Fibroblast of gingiva (primary cell): ENCODE data around the gene ZNHIT2.

Experiments used
- DNase-seq: peaks from one replicate; pipeline ENCODE4 v3.0.0-alpha.2; 2011; ENCODE audit warnings: low read depth

The ZNHIT2 gene

GRCh38 chr11:65103476-65103875, 14.0 kb downstream of the ZNHIT2 start:
- DNase-seq: no peak

- DNase-seq: peak; percentile 33
These were observed 15.1 kb downstream of the ZNHIT2 start for GRCh38 chr11:65102142-65103095.

DNA sequence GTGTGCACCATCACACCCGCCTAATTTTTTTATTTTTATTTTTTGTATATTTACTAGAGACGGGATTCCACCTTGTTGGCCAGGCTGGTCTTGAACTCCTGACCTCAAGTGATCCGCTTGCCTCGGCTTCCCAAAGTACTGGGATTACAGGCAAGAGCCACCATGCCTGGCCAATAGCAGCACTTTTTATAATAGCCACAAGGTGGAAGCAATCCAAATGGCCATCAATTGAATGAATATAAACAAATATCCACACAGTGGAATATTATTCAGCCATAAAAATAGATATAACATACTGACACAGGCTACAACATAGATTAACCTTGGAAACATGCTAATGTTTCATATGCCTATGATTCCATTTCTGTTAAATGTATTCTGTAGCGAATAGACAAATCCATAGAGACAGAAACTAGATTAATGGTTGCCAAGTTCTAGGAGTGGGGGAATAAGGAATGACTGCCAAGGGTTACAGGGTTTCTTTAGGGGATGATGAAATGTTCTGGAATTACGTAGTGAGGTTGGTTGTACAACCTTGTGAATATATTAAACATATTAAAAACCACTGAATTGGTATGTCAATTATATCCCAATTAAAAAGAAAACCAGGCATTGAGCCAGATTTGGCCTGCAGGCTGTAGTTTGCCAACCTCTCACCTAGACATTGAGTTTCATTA, 16.7 kb downstream of the ZNHIT2 start:
- DNase-seq: no peak

DNA sequence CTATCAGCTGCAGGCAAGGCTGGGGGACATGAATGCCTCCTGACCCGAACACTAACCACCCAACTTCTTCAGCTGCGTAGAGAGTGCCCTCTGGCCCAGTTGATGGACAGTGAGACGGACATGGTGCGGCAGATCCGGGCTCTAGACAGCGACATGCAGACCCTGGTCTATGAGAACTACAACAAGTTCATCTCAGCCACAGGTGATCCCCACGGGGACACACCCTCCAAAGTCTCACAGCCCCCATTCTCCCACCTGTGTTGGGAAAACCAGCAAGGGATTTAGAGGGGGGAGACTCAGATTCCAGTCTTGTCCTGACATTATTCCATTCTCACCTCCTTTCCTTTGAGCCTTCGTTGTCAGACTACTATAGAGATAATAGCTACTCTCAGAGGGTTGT, 20.6 kb downstream of the ZNHIT2 start:
- DNase-seq: no peak

- peak; percentile 88 for DNase-seq
These were observed 21.3 kb downstream of the ZNHIT2 start, which contains the start of gene VPS51 for GRCh38 chr11:65095974-65096806. VPS51 (plus strand) TSS chr11:65096214; CDS start chr11:65096251, 37 bp downstream.

DNA sequence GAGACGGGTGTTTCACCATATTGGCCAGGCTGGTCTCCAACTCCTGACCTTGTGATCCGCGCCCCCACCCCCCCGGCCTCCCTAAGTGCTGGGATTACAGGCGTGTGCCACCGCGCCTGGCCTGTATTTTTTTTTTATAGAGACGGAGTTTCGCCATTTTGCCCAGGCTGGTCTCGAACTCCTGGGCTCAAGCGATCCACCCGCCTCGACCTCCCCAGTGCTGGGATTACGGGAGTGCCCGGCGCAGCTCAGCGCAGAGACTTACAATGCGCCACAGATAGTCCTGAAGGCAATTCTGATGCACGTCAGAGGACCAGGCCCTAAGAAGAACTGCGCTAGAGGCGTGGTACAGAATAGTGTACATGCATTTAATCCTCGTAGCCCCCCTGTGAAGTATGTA, 22.1 kb downstream of the ZNHIT2 start:
- no peak for DNase-seq

DNA sequence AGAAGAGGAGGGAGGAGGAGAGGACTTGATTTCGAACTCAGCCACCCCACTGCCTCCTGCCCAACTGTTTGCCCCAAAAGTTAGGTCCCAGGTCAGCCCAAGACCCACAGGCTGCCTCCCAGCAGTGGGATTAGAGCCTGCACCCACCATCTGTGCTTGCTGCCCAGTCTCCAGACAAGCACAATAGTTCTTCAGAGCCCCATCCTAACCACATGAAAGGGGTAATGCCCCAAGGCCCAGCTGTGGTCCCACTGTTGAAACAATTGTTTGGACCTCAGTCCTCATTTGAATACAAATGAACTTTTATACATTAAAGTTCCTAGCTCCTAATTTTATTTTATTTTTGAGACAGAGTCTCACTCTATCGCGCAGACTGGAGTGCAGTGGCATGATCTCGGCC, 26.9 kb downstream of the ZNHIT2 start:
- DNase-seq: no peak

DNA sequence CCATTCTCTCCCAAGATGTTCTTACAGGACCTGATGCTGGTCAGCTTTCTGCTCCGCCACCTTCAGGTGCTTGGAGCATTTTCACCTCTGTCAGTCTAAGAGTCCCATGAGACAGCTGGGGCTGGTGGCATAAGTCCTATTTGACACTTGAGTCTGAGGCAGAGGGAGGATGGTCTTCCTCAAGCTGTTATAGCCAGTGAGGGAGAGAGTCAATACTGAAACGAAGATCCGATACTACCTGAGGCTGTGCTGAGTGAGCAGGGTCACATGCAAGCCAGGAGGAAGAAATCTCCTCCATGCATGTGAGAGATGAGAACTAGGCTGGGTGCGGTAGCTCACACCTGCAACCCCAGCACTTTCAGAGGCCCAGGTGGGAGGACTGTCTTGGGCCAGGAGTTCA, 27.9 kb downstream of the ZNHIT2 start:
- DNase-seq: no peak

DNA sequence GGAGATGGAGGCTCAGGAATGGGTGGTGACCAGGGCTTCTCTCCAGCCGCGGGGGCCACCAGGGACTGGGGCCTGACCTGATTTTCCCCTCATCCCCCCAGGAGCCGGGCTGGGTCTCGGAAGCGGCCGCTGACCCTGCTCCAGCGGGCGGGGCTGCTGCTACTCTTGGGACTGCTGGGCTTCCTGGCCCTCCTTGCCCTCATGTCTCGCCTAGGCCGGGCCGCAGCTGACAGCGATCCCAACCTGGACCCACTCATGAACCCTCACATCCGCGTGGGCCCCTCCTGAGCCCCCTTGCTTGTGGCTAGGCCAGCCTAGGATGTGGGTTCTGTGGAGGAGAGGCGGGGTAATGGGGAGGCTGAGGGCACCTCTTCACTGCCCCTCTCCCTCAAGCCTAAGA, 29.7 kb downstream of the ZNHIT2 start:
- no peak for DNase-seq

GRCh38 chr11:65087216-65087615, 30.3 kb downstream of the ZNHIT2 start:
- DNase-seq: no peak

DNA sequence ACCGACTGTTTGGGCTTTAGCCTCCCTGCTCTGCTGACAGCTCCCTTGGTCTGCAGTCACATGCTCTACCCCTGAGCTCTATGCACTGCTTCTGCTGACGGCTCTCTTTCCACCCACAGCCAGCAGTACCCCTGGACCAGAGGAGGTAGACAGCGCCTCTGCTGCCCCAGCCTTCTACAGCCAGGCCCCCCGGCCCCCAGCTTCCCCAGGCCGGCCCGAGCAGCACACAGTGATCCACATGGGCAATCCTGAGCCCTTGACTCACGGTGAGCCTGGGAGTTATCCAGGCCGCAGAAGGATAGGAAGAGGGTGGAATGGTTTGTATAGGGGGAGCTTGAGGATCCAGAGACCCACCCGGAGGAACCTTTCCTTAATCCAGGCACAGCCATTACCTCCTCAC, 30.7 kb downstream of the ZNHIT2 start:
- no peak for DNase-seq

DNA sequence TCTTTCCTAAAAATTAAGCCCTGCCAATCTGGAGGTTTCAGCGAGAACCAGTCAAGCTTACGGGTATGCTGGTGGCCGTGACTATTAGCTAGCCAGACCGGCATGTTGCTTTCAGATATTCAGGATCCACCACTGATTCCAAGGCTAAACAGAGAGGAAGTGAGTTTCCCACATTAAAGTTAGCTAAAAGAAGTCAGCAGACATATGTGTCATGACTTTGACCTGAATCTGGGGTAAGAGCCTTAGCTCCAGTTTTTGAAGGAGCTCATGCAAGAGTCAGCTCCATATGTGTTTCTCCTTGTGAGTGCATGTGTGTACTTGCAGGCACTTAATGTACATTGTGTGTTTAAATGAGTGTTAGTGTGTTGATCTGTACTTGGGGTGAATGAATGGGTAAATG, 32.1 kb downstream of the ZNHIT2 start:
- no peak for DNase-seq

DNA sequence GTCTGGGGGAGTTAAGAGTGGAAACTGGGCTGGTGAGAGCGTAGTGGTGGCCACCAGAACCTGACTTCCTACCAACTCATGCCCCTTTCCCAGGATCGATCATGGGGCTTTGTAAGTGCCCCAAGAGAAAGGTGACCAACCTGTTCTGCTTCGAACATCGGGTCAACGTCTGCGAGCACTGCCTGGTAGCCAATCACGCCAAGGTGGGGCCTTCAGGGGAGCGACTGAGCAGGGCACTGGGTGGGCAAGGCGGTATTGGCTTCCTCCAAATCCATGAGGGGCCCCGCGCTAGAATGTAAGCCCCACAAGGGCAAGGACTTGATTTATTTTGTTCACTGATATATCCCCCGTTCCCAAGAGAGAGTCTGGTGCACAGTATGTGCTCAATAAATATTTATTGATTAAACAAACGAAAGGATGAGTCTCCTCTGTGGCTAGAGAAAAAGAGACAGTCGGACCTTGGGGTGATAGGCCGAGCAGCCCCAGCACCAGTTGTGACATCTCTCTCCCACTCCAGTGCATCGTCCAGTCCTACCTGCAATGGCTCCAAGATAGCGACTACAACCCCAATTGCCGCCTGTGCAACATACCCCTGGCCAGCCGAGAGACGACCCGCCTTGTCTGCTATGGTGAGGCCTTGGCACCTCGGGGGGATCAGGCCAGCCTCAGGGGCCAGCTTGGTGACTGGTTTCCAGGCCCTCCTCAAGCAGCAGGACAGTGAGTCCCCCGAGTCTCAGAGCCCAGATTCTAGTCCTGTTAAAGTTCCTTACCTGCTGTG, 32.7 kb downstream of the ZNHIT2 start:
- no peak for DNase-seq

GRCh38 chr11:65083834-65084597, 33.5 kb downstream of the ZNHIT2 start, which contains the start of the genes CDCA5 and ZFPL1:
CDCA5 (minus strand) TSS chr11:65084040; CDS start chr11:65083978, 62 bp downstream.
ZFPL1 (plus strand) TSS chr11:65084222; CDS start chr11:65084699, 477 bp downstream.
- DNase-seq: peak; percentile 96

DNA sequence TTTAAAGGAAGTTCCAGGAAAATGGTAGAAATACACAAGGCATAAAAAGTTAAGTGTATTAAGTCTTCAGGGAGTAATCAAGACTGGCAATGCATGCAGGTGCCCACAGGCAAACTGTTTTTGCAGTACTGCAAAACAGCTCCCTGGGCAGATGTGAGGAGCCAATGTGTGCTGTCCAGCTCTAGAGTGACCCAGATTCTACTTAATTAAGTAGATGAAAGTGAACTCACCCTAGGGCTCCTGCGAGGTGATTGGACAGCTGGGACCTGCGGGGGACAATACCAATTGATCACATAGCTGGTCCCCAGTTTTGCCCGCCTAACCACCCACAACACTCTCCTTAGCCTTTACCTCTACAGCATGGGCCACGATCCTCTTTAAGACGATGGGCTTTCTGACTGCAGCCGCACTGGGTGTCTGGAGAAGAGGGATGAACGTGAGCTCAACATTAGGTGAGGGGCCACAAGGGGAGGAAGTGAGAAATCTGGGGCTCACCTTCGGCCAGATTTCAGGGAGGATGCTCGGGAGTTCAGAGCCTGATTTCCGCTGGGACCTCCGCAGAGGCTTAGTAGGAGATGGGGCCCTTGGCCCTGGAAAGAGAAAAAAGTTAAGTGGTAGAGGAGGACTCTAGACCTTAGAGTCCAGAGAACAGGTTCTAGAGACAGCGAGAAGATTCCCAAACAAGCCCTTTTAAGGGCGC, 34.2 kb downstream of the ZNHIT2 start:
- DNase-seq: no peak

GRCh38 chr11:65078786-65079342, 38.6 kb downstream of the ZNHIT2 start:
- DNase-seq: no peak

DNA sequence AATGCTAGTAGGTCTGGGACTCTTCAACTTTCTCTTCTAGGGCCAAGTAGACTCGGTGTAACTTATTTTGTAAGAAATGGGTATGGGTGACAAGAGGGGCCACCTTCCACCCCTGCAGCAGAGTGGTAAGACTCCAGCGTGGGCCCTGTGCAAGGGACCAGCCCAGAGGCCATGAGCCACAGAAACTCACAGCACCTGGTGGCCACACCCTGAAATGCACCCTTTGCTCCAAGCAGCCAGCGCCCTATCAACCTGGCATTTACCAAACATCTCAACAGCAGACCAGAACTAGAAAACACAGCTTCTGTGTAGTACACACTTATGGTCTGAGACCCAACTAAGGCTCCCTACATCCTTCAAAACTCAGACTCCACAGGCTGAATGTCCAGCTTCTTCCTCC, 39.4 kb downstream of the ZNHIT2 start:
- no peak for DNase-seq

DNA sequence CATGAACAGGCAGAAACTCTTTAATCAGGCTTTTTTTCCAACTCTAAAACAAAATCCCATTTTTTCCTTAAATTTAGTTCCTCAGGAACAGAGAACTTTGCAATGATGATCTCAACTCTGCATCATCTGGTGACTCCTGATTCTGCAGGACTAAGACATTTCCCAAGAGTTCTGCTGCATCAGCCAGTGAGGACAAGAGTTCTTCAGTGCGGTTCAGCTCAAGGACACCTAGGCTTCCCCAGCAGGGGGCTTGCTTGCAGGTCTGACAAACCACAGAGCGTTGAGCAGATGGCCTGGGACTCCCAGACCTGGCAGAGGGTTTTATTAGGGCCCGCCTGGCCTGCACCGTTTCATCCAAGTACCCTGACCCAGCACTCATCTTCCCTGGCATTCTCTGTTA, 40.0 kb downstream of the ZNHIT2 start:
- DNase-seq: no peak

DNA sequence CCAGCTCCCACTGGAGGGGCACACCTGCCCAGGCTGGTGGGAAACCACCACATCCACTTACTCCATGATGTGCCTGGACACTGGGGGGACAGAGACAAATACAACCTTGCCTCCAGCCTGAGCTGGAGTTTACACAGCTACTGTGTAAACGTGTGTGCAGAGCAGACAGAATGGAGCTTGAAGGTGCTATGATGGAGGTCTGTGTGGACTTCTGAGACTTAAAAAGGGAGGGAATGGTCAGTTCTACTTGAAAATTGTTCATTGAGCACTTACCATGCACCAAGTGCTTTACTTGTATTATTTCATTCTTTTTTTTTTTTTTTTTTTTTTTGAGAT, 44.9 kb downstream of the ZNHIT2 start:
- no peak for DNase-seq
